Muscle of leg (tissue), 16 donors: ENCODE results near the gene DNAJC17. TPM values are rescaled to one million over a fixed set of nuclear protein-coding genes. Genes with fewer than 3 reads are reported as not detected.

Experiments used
- DNase-seq: peaks from one replicate; pipeline ENCODE4 v3.0.0; 2013
- H3K27ac ChIP-seq: one replicate; pipeline ENCODE4 v1.5.1; 2013; ENCODE audit warnings: mild to moderate bottlenecking, low read length, control low read depth
- H3K27me3 ChIP-seq: one replicate; pipeline ENCODE4 v1.6.1; 2013; ENCODE audit warnings: low read length; ENCODE audit not compliant: control insufficient read depth, insufficient read depth
- H3K36me3 ChIP-seq: one replicate; pipeline ENCODE4 v1.6.1; 2013; ENCODE audit warnings: low read length; ENCODE audit not compliant: control insufficient read depth, insufficient read depth
- H3K4me1 ChIP-seq: one replicate; pipeline ENCODE4 v1.6.1; 2013; ENCODE audit warnings: low read length; ENCODE audit not compliant: control insufficient read depth, insufficient read depth
- H3K4me3 ChIP-seq: one replicate; pipeline ENCODE4 v1.5.1; 2013; ENCODE audit warnings: low read length, control low read depth
- H3K9me3 ChIP-seq: replicated peaks from 2 replicates; pipeline ENCODE4 v1.6.1; 2013; ENCODE audit warnings: low read depth, low read length; ENCODE audit not compliant: control insufficient read depth
- WGBS: methylation state at CpG from one replicate; pipeline ENCODE4 v1.1.5; 2013; ENCODE audit warnings: missing lambda C conversion rate; ENCODE audit not compliant: insufficient coverage; 5-methylcytosine and 5-hydroxymethylcytosine counted together
- long read RNA-seq, 11 donors: transcript quantifications; one replicate each; lab custom pipeline, GENCODE V29; 2026
- polyA plus RNA-seq, 8 donors: library from polyadenylated mRNA; unstranded; fragments of 120-200 nt; gene quantifications; one replicate each; pipeline versions ENCODE4 v1.2.1 to v1.2.3, GENCODE V29; 2013; ENCODE audit warnings: inconsistent platforms in 1 of 8, low replicate concordance in 1 of 8; ENCODE audit not compliant: insufficient read length in 8 of 8, insufficient read depth in 1 of 8
- total RNA-seq: library from RNA; stranded (reverse); fragments of 120-200 nt; gene quantifications from one replicate; pipeline ENCODE4 v1.2.4, GENCODE V29; 2013

DNAJC17 gene, protein sequence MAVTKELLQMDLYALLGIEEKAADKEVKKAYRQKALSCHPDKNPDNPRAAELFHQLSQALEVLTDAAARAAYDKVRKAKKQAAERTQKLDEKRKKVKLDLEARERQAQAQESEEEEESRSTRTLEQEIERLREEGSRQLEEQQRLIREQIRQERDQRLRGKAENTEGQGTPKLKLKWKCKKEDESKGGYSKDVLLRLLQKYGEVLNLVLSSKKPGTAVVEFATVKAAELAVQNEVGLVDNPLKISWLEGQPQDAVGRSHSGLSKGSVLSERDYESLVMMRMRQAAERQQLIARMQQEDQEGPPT
- total RNA-seq (37.9 TPM), polyA plus RNA-seq (10 to 100 TPM; 23.9 to 32.3 (median 30.4) TPM)
- long read RNA-seq, donor 1, transcript DNAJC17-201 (11 exons, 3,731 nt): major isoform, 5 of 5 reads
- long read RNA-seq, donor 1, partial matches to known transcripts: 0 of 5 reads
- long read RNA-seq, donor 1, other reads (novel, unspliced or antisense): 0 of 5 reads
- long read RNA-seq, donor 2: 0 reads
- long read RNA-seq, donor 3, partial matches to known transcripts: 0 of 1 reads
- long read RNA-seq, donor 3, other reads (novel, unspliced or antisense): 0 of 1 reads
- long read RNA-seq, donor 4, partial matches to known transcripts: 0 of 7 reads
- long read RNA-seq, donor 4, other reads (novel, unspliced or antisense): 6 of 7 reads
- long read RNA-seq, donor 5, transcript DNAJC17-201 (11 exons, 3,731 nt): major isoform, 11 of 16 reads
- long read RNA-seq, donor 5, partial matches to known transcripts: 0 of 16 reads
- long read RNA-seq, donor 5, other reads (novel, unspliced or antisense): 5 of 16 reads
- long read RNA-seq, donor 6, transcript DNAJC17-201 (11 exons, 3,731 nt): major isoform, 5 of 5 reads
- long read RNA-seq, donor 6, partial matches to known transcripts: 0 of 5 reads
- long read RNA-seq, donor 6, other reads (novel, unspliced or antisense): 0 of 5 reads
- long read RNA-seq, donor 7, partial matches to known transcripts: 0 of 2 reads
- long read RNA-seq, donor 7, other reads (novel, unspliced or antisense): 0 of 2 reads
- long read RNA-seq, donor 8, partial matches to known transcripts: 0 of 3 reads
- long read RNA-seq, donor 8, other reads (novel, unspliced or antisense): 0 of 3 reads
- long read RNA-seq, donor 9, transcript DNAJC17-201 (11 exons, 3,731 nt): major isoform, 6 of 6 reads
- long read RNA-seq, donor 9, partial matches to known transcripts: 0 of 6 reads
- long read RNA-seq, donor 9, other reads (novel, unspliced or antisense): 0 of 6 reads
- long read RNA-seq, donor 10, transcript DNAJC17-201 (11 exons, 3,731 nt): major isoform, 6 of 21 reads
- long read RNA-seq, donor 10, partial matches to known transcripts: 5 of 21 reads
- long read RNA-seq, donor 10, other reads (novel, unspliced or antisense): 10 of 21 reads
- long read RNA-seq, donor 11, partial matches to known transcripts: 5 of 8 reads
- long read RNA-seq, donor 11, other reads (novel, unspliced or antisense): 0 of 8 reads

- Histone ChIP-seq H3K4me1 (peaks cover 11% of the 10 kb centered on the region), H3K27me3 (no peaks in the 10 kb centered on the region), H3K36me3 (peaks cover 26% of the 10 kb centered on the region), H3K4me3 (peak within 1 kb of the TSS; percentile 92), H3K27ac (peak within 1 kb of the TSS; percentile 97), H3K9me3 (no peaks in the 10 kb centered on the region)
- under 1% methylated on average over 64 of the region's 64 CpGs for WGBS
- DNase-seq: peak; percentile 100
Measured at GRCh38 chr15:40807028-40807887, at the start of gene DNAJC17, which contains the start of gene ZFYVE19. Gene DNAJC17, minus strand, starts transcription at chr15:40807473. Its CDS starts 27 bp downstream, at chr15:40807446. Gene ZFYVE19, plus strand, starts transcription at chr15:40807089. Its CDS starts 501 bp downstream, at chr15:40807590.

DNA sequence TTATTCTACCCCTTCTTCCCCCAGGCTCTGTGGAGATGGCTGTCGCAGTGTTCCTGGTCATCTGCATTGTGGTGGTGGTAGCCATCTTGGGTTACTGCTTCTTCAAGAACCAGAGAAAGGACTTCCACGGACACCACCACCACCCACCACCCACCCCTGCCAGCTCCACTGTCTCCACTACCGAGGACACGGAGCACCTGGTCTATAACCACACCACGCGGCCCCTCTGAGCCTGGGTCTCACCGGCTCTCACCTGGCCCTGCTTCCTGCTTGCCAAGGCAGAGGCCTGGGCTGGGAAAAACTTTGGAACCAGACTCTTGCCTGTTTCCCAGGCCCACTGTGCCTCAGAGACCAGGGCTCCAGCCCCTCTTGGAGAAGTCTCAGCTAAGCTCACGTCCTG lies 49.5 kb upstream of the DNAJC17 start:
- Histone ChIP-seq H3K9me3 (no peaks in the 10 kb centered on the region), H3K27me3 (peaks cover 2% of the 10 kb centered on the region), H3K27ac (no peak overlapping the region), H3K36me3 (no peaks in the 10 kb centered on the region), H3K4me1 (peaks cover 6% of the 10 kb centered on the region), H3K4me3 (no peak overlapping the region)
- 59% methylated on average over 5 of the region's 8 CpGs for WGBS
- no peak for DNase-seq

DNA sequence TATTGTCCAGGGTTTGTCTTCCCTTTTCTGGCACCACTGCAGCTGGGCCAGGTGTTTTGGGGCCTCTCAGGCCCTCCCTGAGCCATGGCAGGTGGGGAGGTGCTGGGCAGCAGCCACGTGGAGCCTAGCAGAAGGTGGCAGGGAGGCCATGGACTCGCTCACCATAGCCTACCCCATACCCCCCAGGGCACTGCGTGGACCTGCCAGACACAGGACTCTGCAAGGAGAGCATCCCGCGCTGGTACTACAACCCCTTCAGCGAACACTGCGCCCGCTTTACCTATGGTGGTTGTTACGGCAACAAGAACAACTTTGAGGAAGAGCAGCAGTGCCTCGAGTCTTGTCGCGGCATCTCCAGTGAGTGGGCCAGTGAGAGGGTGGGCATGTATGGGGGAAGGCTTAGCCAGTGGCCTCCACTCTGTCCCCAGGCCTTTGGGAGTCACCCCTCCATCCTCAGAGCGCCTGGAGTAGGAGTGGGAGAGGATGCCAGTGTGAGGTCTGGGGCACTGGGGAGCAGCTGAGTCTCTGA lies 48.5 kb upstream of the DNAJC17 start:
- no peak for DNase-seq
- H3K36me3 ChIP-seq: no peaks in the 10 kb centered on the region
- no peak overlapping the region for H3K4me3 ChIP-seq
- no peaks in the 10 kb centered on the region for H3K9me3 ChIP-seq
- peaks cover 2% of the 10 kb centered on the region for H3K27me3 ChIP-seq
- 85% methylated on average over 10 of the region's 13 CpGs for WGBS
- H3K4me1 ChIP-seq: peaks cover 6% of the 10 kb centered on the region
- H3K27ac ChIP-seq: no peak overlapping the region

DNA sequence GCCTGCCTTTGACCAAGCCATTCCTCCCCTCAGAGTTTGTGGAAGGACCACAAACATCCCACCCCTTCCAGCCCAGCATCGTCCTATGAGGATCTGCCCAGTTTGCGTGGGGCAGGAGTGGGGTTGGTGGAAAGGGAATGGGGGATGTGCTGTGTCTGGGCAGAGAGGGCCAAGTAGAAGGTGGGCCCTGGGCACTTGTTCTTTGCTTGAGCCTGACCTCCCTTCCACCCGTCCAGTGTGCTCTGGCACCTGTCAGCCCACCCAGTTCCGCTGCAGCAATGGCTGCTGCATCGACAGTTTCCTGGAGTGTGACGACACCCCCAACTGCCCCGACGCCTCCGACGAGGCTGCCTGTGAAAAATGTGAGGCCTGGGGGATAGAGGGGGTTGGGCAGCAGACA lies 46.9 kb upstream of the DNAJC17 start:
- Histone ChIP-seq H3K27ac (no peak overlapping the region), H3K27me3 (no peaks in the 10 kb centered on the region), H3K4me1 (peaks cover 6% of the 10 kb centered on the region), H3K4me3 (no peak overlapping the region), H3K9me3 (no peaks in the 10 kb centered on the region), H3K36me3 (no peaks in the 10 kb centered on the region)
- DNase-seq: no peak
- WGBS: 56% methylated on average over 7 of the region's 10 CpGs

DNA sequence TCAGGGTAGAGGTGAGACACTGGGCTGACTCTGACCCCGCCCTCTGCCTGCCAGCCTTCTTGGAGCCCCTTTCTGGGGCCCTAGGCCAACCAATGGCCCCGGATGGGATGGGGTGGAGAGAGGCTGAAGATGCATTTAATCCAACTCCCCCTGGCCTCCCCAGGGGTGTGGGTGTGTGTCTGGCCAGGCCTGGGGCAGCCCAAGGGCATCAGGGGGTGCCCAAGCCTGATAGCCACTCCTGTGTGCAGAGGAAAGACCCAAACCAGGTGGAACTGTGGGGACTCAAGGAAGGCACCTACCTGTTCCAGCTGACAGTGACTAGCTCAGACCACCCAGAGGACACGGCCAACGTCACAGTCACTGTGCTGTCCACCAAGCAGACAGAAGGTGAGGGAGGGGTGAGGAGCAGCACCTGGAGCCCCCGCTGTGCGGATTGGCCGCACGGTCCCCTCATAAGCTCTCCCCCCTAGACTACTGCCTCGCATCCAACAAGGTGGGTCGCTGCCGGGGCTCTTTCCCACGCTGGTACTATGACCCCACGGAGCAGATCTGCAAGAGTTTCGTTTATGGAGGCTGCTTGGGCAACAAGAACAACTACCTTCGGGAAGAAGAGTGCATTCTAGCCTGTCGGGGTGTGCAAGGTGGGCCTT lies 46.1 kb upstream of the DNAJC17 start:
- Histone ChIP-seq H3K27me3 (no peaks in the 10 kb centered on the region), H3K36me3 (no peaks in the 10 kb centered on the region), H3K9me3 (no peaks in the 10 kb centered on the region), H3K4me1 (peaks cover 6% of the 10 kb centered on the region), H3K27ac (no peak overlapping the region), H3K4me3 (no peak overlapping the region)
- no peak for DNase-seq
- WGBS: 96% methylated on average over 6 of the region's 16 CpGs

DNA sequence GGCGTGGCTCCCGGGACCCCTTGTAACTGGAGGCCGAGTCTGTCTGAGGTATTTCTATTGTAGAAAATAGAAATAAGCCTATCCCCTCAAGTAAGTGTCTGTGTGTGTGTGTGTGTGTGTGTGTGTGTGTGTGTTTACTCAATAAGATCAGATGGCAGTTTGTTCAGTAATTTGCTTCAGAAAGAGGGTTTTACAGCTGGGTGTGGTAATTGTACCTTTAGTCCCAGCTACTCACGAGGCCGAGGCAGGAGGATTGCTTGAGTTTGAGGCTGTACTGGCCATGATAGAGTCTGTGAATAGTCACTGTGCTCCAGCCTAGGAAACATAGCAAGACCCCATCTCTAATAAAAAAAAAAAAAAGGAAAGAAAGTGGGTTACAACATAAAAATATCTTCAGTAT lies 45.3 kb upstream of the DNAJC17 start:
- no CpG with 5 or more reads among the region's 5 CpGs for WGBS
- H3K4me1 ChIP-seq: peaks cover 3% of the 10 kb centered on the region
- H3K27ac ChIP-seq: no peak overlapping the region
- H3K36me3 ChIP-seq: no peaks in the 10 kb centered on the region
- H3K27me3 ChIP-seq: no peaks in the 10 kb centered on the region
- H3K9me3 ChIP-seq: no peaks in the 10 kb centered on the region
- DNase-seq: no peak
- no peak overlapping the region for H3K4me3 ChIP-seq

GRCh38 chr15:40850576-40851112 lies 43.4 kb upstream of the DNAJC17 start:
- DNase-seq: no peak
- H3K27ac ChIP-seq: no peak overlapping the region
- WGBS: 84% methylated on average over 6 of the region's 8 CpGs

GRCh38 chr15:40847223-40847961 lies 40.1 kb upstream of the DNAJC17 start:
- no peaks in the 10 kb centered on the region for H3K36me3 ChIP-seq
- peak; percentile 69 for DNase-seq
- WGBS: 46% methylated on average over 2 of the region's 7 CpGs
- no peak overlapping the region for H3K4me3 ChIP-seq
- peaks cover 17% of the 10 kb centered on the region for H3K4me1 ChIP-seq
- no peak overlapping the region for H3K27ac ChIP-seq
- H3K9me3 ChIP-seq: no peaks in the 10 kb centered on the region
- H3K27me3 ChIP-seq: peaks cover 35% of the 10 kb centered on the region

More at GRCh38 chr15:40850576-40851112, 43.4 kb upstream of the DNAJC17 start:
- H3K27me3 ChIP-seq: peaks cover 7% of the 10 kb centered on the region
- no peak overlapping the region for H3K4me3 ChIP-seq
- peaks cover 5% of the 10 kb centered on the region for H3K4me1 ChIP-seq
- H3K36me3 ChIP-seq: no peaks in the 10 kb centered on the region
- H3K9me3 ChIP-seq: no peaks in the 10 kb centered on the region
